Kasumi-1 (cell line): ENCODE data around the gene MLLT10.

Experiments used
- DNase-seq, 2 experiments: peaks; one replicate each; lab custom pipeline; 2025; lab: John Stamatoyannopoulos, UW

MLLT10 gene

GRCh38 chr10:21533467-21534279 is at the start of gene MLLT10:
TSS of gene MLLT10 (plus strand) at chr10:21534232. CDS start at chr10:21534645, 413 bp downstream.
- peak; percentile 94 to 96 for DNase-seq

DNA sequence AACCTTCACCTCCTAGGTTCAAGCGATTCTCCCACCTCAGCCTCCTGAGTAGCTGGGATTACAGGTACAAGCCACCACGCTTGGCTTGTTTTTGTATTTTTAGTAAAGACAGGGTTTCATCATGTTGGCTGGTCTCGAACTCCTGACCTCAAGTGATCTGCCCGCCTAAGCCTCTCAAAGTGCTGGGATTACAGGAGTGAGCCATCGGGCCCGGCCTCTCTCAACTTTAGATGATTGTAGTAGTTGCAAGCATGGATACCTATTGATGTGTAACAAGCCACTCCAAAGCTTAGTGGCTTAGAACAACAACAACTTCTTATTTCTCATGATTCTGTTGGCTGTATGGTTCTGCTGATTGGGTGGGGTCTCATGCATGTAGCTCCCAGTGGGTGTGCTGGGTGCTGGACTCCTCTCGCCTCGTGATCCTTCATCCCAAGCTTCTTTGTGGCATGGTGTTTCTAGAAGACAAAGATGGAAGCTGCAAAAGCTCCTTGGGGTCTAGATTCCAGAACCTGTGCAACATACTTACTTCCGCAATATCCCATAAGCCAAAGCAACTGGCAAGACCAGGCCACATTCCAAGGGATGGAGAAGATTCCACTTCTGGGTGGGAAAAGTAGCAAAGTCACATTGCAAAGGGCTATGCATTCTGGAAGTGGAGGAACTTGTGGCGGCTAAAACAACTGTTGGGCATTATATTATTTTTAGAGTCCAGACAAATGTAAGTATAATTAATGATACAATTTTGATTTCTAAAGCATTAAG is 46.4 kb upstream of the MLLT10 start:
- DNase-seq = no peak

- no peak for DNase-seq
Observed at GRCh38 chr10:21488246-21488956, 45.6 kb upstream of the MLLT10 start.

GRCh38 chr10:21488957-21489446 is 45.0 kb upstream of the MLLT10 start:
- DNase-seq = no peak

GRCh38 chr10:21490028-21490710 is 43.9 kb upstream of the MLLT10 start:
- no peak for DNase-seq

DNA sequence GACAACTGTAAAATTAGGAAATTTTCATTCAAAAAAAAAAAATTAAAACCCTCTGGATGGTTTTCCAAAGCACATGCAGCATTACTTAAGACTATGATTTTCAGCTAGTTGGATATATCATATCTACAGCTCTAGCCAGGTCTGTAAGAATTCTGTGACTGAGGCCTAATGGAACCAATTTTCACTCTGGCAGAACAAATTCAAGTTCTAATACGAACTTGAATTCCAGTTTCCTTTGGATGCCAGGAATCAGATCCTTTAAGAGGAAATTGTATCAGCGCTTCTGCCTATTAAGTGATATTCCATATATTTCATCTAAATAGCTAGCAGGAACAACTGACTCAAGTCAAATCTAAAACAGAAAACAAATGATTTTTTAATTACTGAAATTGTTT is 43.3 kb upstream of the MLLT10 start:
- DNase-seq = no peak

GRCh38 chr10:21492421-21492820 is 41.6 kb upstream of the MLLT10 start:
- DNase-seq = no peak

- peak; percentile 69 to 73 for DNase-seq
Observed at GRCh38 chr10:21493784-21494183, 40.2 kb upstream of the MLLT10 start.

GRCh38 chr10:21494191-21495001 is 39.6 kb upstream of the MLLT10 start:
- DNase-seq = peak; percentile 62 to 74

- DNase-seq = peak in 1 of 2 experiments; percentile 50
Observed at GRCh38 chr10:21495002-21495751, 38.9 kb upstream of the MLLT10 start.

- DNase-seq = peak; percentile 95
Observed at GRCh38 chr10:21495752-21496342, 38.2 kb upstream of the MLLT10 start.

DNA sequence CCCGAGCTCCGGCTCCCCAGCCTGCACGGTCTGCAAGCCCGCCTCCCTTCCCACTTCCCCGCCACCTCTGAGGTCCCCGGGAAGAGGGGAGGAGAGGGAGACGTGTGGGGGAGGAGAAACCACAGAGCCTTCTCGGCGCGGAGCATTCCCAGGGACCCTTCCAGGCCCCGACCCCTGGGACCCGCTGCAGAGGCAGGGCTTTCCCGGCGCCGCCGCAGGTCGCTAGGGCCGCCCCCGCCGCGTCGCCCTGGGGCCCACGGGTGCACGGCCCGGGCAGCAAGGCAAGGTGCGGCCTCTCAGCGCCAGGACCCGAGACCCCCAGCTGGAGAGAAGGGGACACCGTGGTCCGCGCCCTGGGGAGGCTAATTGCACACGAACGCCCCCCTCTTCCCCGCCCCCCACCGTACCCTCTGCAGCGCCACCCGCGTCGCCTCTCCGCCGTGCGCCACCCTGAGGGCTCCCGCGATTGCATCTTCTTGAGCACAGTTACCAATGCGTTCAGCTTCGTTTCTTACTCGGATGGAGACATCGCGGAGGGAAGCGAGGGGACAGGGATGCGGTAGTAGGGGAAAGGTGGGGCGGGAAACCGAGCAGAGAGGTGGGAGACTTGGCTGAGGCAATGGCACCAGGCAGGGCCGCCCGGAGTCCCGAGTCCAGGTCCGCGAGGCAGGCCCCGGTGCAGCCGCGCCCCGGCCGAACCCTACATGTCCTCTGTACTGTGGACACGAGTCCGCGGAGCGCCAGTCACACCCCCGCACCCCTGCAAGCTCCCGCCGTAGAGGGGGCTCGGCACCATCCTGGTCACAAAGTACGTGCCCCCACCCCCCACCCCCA is 37.5 kb upstream of the MLLT10 start:
- peak; percentile 81 to 82 for DNase-seq

DNA sequence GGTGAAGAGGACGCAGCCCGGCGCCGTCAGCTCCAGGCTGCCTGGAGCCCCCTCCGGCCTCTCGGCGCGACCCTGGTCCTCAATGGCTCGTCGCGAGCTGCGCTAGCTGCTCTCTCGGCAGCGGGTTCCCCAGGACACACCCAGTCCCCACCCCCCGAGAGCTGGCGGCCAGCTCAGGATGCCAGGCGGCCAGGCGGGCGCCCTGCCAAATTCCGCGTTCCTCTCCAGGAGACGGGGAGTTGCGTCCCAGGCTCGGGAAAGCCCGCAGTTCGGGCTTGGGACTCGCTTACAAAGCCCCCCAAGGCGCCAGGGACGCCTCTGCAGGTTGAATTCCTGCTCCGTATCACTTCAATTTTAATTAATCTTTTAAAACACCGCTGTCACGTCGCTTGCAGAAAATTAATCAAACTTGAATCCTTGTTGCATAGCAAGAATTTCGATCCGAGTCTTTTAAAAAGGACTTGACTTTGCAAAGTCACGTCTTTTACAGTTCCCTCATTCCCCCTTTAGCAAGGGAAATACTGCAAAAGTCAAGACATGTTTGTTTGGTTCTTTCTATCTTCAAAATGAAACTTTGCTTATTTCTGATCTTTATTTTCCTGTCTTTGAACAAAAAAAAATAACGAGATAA is 36.7 kb upstream of the MLLT10 start:
- peak; percentile 79 to 84 for DNase-seq

DNA sequence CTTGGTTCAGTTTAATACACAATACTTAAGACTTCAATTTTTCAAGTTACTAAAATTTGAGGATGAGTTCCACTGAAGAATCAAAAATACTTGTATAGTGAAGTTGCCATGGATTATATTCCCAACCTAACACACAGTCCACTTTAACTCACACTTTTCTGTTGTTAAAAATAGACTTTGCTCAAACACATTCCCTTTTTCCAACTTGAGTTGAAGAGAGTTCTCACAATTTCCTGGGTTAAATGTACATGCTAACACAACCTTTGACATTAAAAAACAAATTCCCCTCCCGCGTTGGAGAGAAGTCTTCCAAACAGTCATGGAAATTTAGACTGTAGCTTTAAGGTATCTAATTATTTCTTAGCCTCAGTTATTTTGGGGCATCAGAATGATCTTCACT is 35.7 kb upstream of the MLLT10 start:
- no peak for DNase-seq

GRCh38 chr10:21498986-21499385 is 35.0 kb upstream of the MLLT10 start:
- no peak for DNase-seq

GRCh38 chr10:21499701-21500577 is 34.1 kb upstream of the MLLT10 start:
- DNase-seq = peak; percentile 17 to 31

- DNase-seq = no peak
Observed at GRCh38 chr10:21500578-21500910, 33.5 kb upstream of the MLLT10 start.
